OCI-LY3 (cell line): ENCODE data around the gene MTRF1.

ENCODE experiments used
- CTCF ChIP-seq: fragments of 200-600, 300-600 bp; sonication (generic); IDR thresholded peaks from 2 replicates; pipeline ENCODE4 v1.5.1; 2014; ENCODE audit warnings: antibody characterized with exemption, low read length, low read depth
- EZH2phosphoT487 ChIP-seq: fragments of 200-600 bp; shearing (Covaris generic); IDR thresholded peaks from 2 replicates; pipeline ENCODE4 v1.6.1; 2018; ENCODE audit warnings: antibody characterized with exemption, mixed run types, low read depth

GRCh38 chr13:41236369-41236768 is 27.0 kb downstream of the MTRF1 start:
- TF ChIP-seq CTCF (no peak), EZH2phosphoT487 (no peak)
